ENCODE data around the gene VMP1.

- TF ChIP-seq ZNF184 (tag by site-specific recombination; IDR thresholded peaks at IDR 0.05) (no peak), ZBTB49 (tag by site-specific recombination; IDR thresholded peaks at IDR 0.05; ENCODE audit: low read depth) (no peak)
Observed at GRCh38 chr17:59858167-59858816, 150.8 kb downstream of the VMP1 start.
